Activated T-cell treated with anti-CD3 and anti-CD28 coated beads, Interleukin-2, amount 50 U/mL, for 72 hours (primary cell): Measurements from ENCODE around the gene SLC25A19. TPM values are rescaled to one million over a fixed set of nuclear protein-coding genes. Genes with fewer than 3 reads are reported as not detected.
"Not testable (repeated sequence)": the region's sequence is repeated elsewhere in the genome, so short reads cannot be mapped to it uniquely, and the experiment has no call there.

Experiments used
- ATAC-seq, 2 donors: fragments of 150-1000 bp; cut with Tn5 transposase; replicated peaks in 1 of 2; 2 replicates each; pipeline ENCODE4 v1.10.0; 2021; ENCODE audit warnings: moderate library complexity in 2 of 2, mild to moderate bottlenecking in 1 of 2
- DNase-seq, 2 donors: peaks; one replicate each; pipeline ENCODE4 v3.0.0; 2021 to 2022; ENCODE audit warnings: mixed read lengths in 1 of 2
- H3K27ac Mint-ChIP-seq: one replicate; pipeline ENCODE4 v1.8.0; 2022; ENCODE audit warnings: mild to moderate bottlenecking, moderate library complexity, mixed read lengths
- H3K27me3 Mint-ChIP-seq: one replicate; pipeline ENCODE4 v1.8.0; 2022; ENCODE audit warnings: low read depth, mixed read lengths
- H3K36me3 Mint-ChIP-seq, 2 donors: one replicate each; pipeline ENCODE4 v1.8.0; 2022; ENCODE audit warnings: mixed read lengths in 2 of 2, mild to moderate bottlenecking in 1 of 2; ENCODE audit not compliant: insufficient read depth in 2 of 2
- H3K4me1 Mint-ChIP-seq: one replicate; pipeline ENCODE4 v1.8.0; 2022; ENCODE audit warnings: low read depth, mixed read lengths
- H3K4me3 Mint-ChIP-seq, 2 donors: one replicate each; pipeline ENCODE4 v1.8.0; 2022; ENCODE audit warnings: mild to moderate bottlenecking in 2 of 2, mixed read lengths in 2 of 2, moderate library complexity in 2 of 2
- H3K9me3 Mint-ChIP-seq, 2 donors: one replicate each; pipeline ENCODE4 v1.8.0; 2022; ENCODE audit warnings: mixed read lengths in 2 of 2
- total RNA-seq, 2 donors: library from RNA; stranded (reverse); gene quantifications; one replicate each; pipeline ENCODE4 v1.2.3, GENCODE V29; 2022

SLC25A19 gene
- total RNA-seq, 2 donors from 2014 or later, result 39.9 to 59.3 TPM

DNA sequence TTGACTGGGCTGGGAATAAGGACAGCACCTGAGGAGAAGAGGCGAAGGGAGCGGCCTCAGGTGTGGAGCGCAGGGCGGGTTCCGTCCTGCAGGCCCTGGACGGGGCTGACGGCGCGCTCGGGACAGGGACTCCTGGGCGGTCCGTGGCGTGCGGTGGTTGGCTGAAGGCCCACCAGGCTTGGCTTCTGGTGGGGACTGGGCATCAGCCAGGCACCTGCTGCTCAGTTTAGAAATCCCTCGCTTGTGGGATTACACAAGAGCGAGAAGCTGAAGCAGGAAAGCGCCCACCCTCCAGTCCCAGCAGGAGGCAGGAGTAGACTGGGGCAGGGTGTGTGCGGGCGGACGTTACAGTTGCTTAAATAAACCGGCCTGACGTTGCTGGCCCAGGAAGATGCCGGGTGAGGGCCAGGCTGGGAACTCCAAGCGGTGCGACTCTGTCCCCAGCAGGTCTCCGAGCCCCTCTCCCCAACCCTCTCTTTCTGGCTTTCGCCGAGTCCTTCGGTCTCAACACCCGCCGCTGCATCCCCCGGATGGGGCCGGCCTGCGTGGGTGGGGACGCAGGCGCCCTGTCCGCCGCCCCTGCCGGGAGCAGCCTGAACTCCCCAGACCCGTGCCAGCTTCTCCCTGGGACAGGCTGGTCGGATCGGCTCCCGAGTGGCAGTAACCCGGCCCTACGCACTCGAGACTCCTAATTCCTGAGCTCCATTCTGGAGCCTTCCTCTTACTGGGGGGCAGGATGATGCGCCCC lies 18.8 kb downstream of the SLC25A19 start:
- Mint-ChIP-seq H3K9me3 (no peaks in the 10 kb centered on the region), H3K27ac (peak overlapping the region; percentile 80), H3K27me3 (no peaks in the 10 kb centered on the region), H3K4me3 (peak overlapping the region; percentile 89 to 95), H3K36me3 (peaks cover 0 to 11% of the 10 kb centered on the region in 2 donors), H3K4me1 (peaks cover 35% of the 10 kb centered on the region)
- DNase-seq, result peak; percentile 75 to 81
- peak; percentile 66 to 69 for ATAC-seq

- ATAC-seq (no peak), DNase-seq (no peak)
- no peaks in the 10 kb centered on the region for H3K9me3 Mint-ChIP-seq
- H3K4me1 Mint-ChIP-seq, result peaks cover 32% of the 10 kb centered on the region
- H3K27me3 Mint-ChIP-seq, result no peaks in the 10 kb centered on the region
- peak overlapping the region; percentile 89 to 95 for H3K4me3 Mint-ChIP-seq
- peaks cover 0 to 9% of the 10 kb centered on the region in 2 donors for H3K36me3 Mint-ChIP-seq
- H3K27ac Mint-ChIP-seq, result peak overlapping the region; percentile 48
Measured at GRCh38 chr17:75269844-75270217, 19.4 kb downstream of the SLC25A19 start.

- Mint-ChIP-seq H3K36me3 (peaks cover 0 to 9% of the 10 kb centered on the region in 2 donors), H3K27ac (peak overlapping the region; percentile 20), H3K9me3 (no peaks in the 10 kb centered on the region), H3K4me1 (peaks cover 31% of the 10 kb centered on the region), H3K27me3 (no peaks in the 10 kb centered on the region), H3K4me3 (no peak overlapping the region)
- no peak for ATAC-seq
- no peak for DNase-seq
Measured at GRCh38 chr17:75267411-75268232, 21.6 kb downstream of the SLC25A19 start.

GRCh38 chr17:75267153-75267410 lies 22.2 kb downstream of the SLC25A19 start:
- no peak overlapping the region for H3K4me3 Mint-ChIP-seq
- DNase-seq, result no peak
- no peaks in the 10 kb centered on the region for H3K27me3 Mint-ChIP-seq
- peaks cover 32% of the 10 kb centered on the region for H3K4me1 Mint-ChIP-seq
- H3K27ac Mint-ChIP-seq, result no peak overlapping the region
- peaks cover 2 to 9% of the 10 kb centered on the region in 2 donors for H3K36me3 Mint-ChIP-seq
- no peaks in the 10 kb centered on the region for H3K9me3 Mint-ChIP-seq
- no peak for ATAC-seq

DNA sequence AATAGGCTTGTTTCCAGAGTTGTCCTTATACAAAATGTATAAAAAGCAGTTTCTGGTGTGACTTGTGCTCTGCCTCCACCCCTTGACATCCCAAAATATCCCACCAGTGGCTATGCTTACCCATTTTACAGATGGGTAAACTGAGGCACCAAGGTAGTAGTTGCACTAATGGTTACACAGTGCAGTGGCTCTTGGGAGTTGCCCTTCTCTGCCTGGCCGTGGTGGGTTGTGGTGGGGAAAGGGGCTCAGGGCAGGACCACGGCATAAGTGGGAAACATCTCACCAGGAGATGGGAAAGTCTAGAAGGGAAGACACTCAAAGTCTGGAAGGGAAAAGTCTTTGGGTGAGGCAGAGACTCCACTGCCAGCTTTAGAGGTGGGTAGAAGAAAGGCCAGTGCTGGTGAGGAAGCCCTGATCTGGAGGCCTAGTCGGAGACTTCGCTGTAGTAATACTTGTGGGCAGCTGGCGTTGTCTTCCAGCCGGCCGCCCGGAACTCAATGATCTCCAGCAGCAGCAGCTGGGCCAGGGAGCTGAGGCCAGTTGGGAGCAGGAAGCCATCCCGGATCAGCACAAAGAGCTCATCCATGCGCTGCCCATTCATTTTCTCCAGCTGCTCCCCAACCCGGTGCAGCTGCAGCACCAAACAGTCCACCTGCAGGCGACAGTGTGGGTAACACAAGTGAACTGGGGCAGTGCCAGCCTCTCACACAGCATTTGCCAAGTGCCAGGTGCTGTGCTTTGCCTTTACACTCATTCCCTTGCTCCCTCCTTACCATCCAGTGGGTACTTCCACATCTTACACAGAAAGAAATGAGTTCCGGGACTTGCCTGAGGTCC lies 22.7 kb downstream of the SLC25A19 start:
- peaks cover 33% of the 10 kb centered on the region for H3K4me1 Mint-ChIP-seq
- H3K9me3 Mint-ChIP-seq, result no peaks in the 10 kb centered on the region
- peaks cover 4 to 9% of the 10 kb centered on the region in 2 donors for H3K36me3 Mint-ChIP-seq
- H3K27ac Mint-ChIP-seq, result no peak overlapping the region
- no peaks in the 10 kb centered on the region for H3K27me3 Mint-ChIP-seq
- no peak overlapping the region for H3K4me3 Mint-ChIP-seq
- ATAC-seq (no peak), DNase-seq (no peak)

- Mint-ChIP-seq H3K9me3 (no peaks in the 10 kb centered on the region), H3K36me3 (peaks cover 6 to 9% of the 10 kb centered on the region in 2 donors), H3K27ac (no peak overlapping the region), H3K4me3 (no peak overlapping the region), H3K4me1 (peaks cover 33% of the 10 kb centered on the region), H3K27me3 (no peaks in the 10 kb centered on the region)
- DNase-seq (no peak), ATAC-seq (no peak)
Measured at GRCh38 chr17:75265614-75266315, 23.5 kb downstream of the SLC25A19 start.

DNA sequence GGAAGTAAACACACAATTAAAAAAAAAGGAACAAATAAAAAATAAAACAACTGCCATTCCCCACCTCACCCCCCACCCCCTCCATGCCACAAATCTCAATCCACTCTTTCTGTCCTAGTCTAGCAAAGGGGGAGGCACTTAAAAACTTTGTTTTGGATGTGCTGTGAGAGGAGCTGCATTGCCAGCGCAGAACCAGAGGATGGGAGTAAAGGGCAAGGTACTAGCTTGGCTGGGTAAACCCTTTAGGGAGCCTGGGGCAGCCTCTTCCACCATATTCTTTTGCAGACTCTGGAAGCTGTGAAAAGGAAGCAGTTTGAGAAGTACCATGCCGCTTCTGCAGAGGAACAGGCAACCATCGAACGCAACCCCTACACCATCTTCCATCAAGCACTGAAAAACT lies 26.2 kb downstream of the SLC25A19 start:
- Mint-ChIP-seq H3K4me3 (peak overlapping the region; percentile 91 to 92), H3K27ac (peak overlapping the region; percentile 100), H3K27me3 (no peaks in the 10 kb centered on the region), H3K4me1 (peaks cover 44% of the 10 kb centered on the region), H3K36me3 (peaks cover 6 to 11% of the 10 kb centered on the region in 2 donors), H3K9me3 (no peaks in the 10 kb centered on the region)
- no peak for DNase-seq
- no peak for ATAC-seq

DNA sequence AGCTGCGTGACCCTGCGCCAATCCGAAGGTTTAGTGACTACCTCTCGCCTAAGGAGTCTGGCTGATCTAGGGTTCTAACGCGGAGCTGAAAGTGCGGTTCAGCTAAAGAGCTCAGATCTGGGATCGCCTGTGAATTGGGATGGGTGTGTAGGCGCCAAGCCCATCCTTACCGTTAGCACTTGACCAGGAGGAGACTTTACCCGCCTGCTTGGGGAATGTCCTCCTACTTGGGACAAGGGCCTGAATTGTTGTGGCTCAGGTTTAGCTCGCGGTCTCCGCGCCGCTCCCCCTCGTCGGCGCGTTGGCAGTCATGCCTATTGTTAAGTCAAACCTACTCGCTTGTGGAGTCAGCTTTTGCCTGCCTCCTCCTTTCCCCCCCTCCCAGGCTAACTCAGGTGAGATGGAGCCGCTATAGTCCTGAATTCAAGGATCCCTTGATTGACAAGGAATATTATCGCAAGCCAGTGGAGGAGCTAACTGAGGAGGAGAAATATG lies 27.1 kb downstream of the SLC25A19 start:
- Mint-ChIP-seq H3K27ac (peak overlapping the region; percentile 100), H3K4me1 (peaks cover 53% of the 10 kb centered on the region), H3K4me3 (peak overlapping the region; percentile 91 to 92), H3K9me3 (no peaks in the 10 kb centered on the region), H3K27me3 (no peaks in the 10 kb centered on the region), H3K36me3 (peaks cover 6 to 11% of the 10 kb centered on the region in 2 donors)
- peak in 1 of 2 donors; percentile 18 for DNase-seq
- peak in 1 of 2 donors; percentile 14 for ATAC-seq

GRCh38 chr17:75261336-75262111 lies 27.7 kb downstream of the SLC25A19 start, which contains the start of the genes GGA3 and MRPS7:
GGA3 (minus strand) TSS chr17:75261606; CDS start chr17:75261587, 19 bp downstream.
MRPS7 (plus strand) TSS chr17:75261879; CDS start chr17:75261901, 22 bp downstream.
- DNase-seq, result peak; percentile 97
- peak; percentile 92 for ATAC-seq
- no peaks in the 10 kb centered on the region for H3K27me3 Mint-ChIP-seq
- H3K9me3 Mint-ChIP-seq, result no peaks in the 10 kb centered on the region
- H3K4me3 Mint-ChIP-seq, result peak within 1 kb of the TSS; percentile 91 to 92
- peaks cover 59% of the 10 kb centered on the region for H3K4me1 Mint-ChIP-seq
- H3K36me3 Mint-ChIP-seq, result peaks cover 6 to 10% of the 10 kb centered on the region in 2 donors
- peak within 1 kb of the TSS; percentile 100 for H3K27ac Mint-ChIP-seq

DNA sequence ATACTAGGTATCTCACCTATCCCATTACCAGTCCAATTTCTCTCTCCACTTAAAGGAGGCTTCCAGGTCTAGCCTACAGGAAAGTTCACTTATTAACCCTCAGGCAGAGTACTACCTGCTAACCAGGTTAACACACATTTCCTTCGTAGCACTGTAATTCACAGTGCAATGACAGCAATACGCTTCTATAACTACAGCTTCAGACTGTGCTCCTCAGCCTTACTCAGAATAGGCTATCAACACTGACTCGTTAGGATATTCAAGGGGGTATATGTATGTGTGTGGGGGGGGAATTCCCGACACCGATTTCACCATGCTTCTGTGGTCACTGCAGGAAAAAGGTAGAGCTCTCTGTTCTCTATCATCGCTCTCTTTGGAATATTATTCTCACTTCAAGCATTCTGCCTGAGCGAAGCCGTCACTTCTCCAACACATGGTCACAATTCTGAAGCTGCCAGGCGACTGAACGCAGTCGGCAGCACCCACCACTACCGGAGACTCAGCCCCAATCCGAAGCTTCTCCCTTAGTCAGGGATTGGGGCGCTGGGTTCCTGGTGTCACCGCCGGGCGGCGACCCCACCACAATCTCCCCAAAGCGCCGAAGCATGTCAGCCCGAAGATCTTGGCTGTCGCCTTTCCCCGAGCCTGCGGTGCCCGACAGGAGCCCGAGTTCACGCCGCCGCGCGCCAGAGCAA lies 28.4 kb downstream of the SLC25A19 start:
- peaks cover 67% of the 10 kb centered on the region for H3K4me1 Mint-ChIP-seq
- DNase-seq (no peak), ATAC-seq (peak; percentile 58 to 65)
- H3K9me3 Mint-ChIP-seq, result no peaks in the 10 kb centered on the region
- H3K27me3 Mint-ChIP-seq, result no peaks in the 10 kb centered on the region
- H3K4me3 Mint-ChIP-seq, result peak overlapping the region; percentile 91 to 92
- H3K27ac Mint-ChIP-seq, result peak overlapping the region; percentile 100
- peaks cover 6 to 10% of the 10 kb centered on the region in 2 donors for H3K36me3 Mint-ChIP-seq

DNA sequence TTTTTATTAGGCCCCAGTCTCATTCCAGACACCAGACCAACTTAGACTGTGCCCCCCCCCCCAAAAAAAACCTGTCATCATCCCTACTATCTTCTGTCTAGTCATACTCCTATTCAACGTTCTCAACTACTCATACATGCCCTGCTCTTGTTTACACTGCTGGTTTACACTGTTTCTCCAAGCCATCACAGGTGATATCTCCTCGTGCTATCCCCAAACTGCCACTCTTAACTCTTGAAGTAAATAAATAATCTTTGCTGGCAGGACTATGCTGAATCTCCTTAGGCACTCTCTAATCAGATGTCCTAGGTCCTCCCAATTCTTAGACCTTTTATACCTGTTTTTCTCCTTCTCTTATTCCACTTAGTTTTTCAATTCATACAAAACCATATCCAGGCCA lies 32.0 kb downstream of the SLC25A19 start:
- Mint-ChIP-seq H3K4me3 (peak overlapping the region in 1 of 2 donors; percentile 12), H3K4me1 (peaks cover 73% of the 10 kb centered on the region), H3K27ac (peak overlapping the region; percentile 4)
- not testable (repeated sequence) for ATAC-seq, DNase-seq, H3K9me3 Mint-ChIP-seq, H3K36me3 Mint-ChIP-seq, H3K27me3 Mint-ChIP-seq
